GM18858 (cell line): ENCODE data around the gene TACC3.

ENCODE experiments used
- ATAC-seq: cut with Tn5 transposase; IDR thresholded peaks from one replicate; pipeline ENCODE4 v1.9.1; 2021; ENCODE audit not compliant: unreplicated experiment

TACC3 gene

DNA sequence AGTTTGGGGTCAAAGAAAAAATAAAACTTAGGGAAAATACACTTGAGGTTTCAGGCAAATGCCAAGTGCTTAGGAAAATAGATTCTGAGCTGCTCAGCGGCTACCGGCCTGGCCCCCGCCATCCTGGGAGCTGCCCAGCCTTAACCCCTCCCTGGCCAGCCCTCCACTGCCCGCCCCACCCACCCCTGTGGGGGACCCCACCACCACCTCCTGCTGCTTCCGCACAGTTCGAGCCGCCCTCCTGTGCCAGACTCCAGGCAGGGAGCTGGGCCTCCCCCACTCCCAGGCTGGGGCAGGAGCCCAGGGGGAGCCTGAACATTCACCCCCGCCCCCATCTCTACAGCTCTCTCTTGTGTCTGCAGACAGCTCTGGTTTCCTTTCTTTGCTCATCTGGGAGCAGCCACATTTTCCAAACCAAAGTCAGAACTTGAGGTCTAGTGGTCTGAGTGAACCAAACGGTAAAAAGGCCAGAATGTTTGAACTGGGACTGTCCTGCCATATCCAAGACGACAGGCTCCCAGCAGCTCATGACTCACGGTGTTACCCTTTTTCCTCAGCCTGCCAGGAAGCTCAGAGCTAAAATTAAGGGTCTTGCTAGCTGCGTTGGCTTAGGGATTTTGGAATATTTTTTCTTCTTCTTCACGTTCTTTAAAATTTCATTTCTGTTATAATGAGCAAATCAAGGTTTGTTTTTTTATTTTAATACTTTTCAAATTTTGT is 67.1 kb downstream of the TACC3 start:
- no peak for ATAC-seq

GRCh38 chr4:1789552-1789951 is 68.2 kb downstream of the TACC3 start:
- no peak for ATAC-seq

GRCh38 chr4:1790005-1790404 is 68.7 kb downstream of the TACC3 start:
- ATAC-seq: no peak

- no peak for ATAC-seq
These were observed 71.0 kb downstream of the TACC3 start for GRCh38 chr4:1792158-1792831.

- no peak for ATAC-seq
These were observed 71.6 kb downstream of the TACC3 start, which contains the start of gene FGFR3 for GRCh38 chr4:1792832-1793495. Gene FGFR3, plus strand, starts transcription at chr4:1793293. Its CDS starts 642 bp downstream, at chr4:1793935.

DNA sequence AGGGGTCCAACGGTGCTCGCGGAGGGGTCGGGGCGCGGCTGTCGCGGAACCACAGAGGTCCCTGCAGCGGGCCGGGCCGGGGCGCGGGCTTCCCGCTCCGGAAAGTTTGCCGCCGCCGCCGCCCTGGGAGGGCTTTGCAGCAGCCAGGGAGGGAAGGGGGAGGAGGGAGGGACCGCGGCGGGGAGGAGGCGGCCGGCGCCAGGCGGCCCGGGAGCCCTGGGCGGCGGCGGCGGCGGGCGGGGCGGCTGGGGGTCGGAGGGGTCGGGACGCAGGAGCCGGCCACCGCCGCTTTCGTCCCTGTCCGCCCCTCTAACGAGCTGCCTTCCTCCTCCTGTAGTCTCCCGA is 72.1 kb downstream of the TACC3 start:
- no peak for ATAC-seq

DNA sequence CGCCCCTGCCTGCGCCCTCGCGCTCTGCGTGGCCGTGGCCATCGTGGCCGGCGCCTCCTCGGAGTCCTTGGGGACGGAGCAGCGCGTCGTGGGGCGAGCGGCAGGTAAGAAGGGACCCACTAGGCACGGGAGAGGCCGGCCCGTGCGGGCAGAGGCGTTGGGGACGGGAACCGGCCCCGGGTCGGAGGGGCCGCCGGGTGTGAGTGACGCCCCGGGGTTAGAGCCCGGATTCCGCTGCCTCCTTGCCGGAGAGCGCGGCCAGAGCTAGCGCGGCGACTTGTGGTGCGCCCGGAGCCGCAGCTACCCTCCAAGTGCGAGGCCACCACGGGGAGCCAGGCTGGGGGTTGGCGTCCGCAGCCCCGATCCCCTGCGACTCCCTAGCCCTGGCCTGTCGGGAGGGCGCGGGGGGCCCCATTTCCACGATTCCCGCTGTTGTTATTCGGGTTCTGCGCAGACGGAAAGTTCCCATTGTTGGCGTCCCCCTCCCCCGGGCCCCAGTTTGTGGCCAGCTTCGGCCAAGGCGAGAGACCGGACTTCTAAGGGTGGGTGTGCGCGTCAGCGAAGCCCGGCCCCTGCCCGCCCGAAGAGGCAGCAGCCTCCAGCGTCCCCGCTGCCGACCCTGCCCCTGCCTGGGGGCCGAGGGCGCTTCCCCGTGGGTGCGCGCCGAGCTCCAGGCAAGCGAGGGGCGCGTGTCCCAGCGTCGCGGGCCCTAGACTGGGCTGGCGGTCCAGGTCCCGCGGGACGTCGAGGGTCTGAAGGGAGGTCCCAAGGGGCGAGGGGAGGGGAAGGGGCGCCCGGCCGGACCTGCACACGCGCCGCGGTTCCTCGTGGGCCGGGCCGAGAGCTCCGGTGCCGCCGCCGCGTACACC is 72.9 kb downstream of the TACC3 start:
- no peak for ATAC-seq
